ENCODE data around the gene NABP1.

DNA sequence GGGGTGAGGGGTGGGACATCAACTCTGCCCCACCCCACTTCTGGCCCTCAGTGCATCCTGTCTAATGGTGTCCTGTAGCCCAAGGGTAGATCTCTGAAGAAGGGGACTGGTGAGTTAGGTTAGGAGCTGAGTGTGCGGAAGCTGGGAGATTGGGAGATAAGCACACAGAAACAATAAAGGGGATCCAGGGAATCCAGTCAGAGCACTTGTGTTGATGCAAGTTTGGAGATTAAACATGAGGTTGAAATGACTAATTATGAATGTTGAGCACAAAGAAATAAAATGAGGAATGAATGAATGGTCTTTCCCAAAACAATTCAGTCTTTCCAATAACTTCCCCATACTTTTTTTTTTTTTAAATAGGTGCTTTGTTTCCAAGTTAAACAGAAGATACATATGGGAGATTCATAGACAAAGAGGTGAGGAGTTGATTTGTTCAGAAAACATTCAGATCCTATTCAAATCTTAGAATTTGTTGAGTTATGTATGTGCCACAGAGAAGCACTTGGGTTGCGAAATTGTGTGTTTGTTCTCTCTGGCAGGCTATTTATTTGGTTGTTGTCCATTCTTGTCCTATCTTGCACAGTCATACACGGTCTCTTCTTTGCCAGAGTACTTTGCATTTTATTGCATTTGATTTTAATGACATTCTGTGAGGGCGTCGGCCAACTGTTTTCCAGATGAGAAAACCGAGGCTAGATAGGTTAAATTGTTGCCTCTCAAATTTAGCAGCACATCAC is 31.6 kb upstream of the NABP1 start:
- TF ChIP-seq, protein P1, sequence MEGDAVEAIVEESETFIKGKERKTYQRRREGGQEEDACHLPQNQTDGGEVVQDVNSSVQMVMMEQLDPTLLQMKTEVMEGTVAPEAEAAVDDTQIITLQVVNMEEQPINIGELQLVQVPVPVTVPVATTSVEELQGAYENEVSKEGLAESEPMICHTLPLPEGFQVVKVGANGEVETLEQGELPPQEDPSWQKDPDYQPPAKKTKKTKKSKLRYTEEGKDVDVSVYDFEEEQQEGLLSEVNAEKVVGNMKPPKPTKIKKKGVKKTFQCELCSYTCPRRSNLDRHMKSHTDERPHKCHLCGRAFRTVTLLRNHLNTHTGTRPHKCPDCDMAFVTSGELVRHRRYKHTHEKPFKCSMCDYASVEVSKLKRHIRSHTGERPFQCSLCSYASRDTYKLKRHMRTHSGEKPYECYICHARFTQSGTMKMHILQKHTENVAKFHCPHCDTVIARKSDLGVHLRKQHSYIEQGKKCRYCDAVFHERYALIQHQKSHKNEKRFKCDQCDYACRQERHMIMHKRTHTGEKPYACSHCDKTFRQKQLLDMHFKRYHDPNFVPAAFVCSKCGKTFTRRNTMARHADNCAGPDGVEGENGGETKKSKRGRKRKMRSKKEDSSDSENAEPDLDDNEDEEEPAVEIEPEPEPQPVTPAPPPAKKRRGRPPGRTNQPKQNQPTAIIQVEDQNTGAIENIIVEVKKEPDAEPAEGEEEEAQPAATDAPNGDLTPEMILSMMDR (IDR thresholded peaks at IDR 0.05): no peak
- no peak for TF ChIP-seq POLR2A (IDR thresholded peaks at IDR 0.05)

Measured in right lobe of liver (tissue), 4 donors.